IPS-18c (cell line): ENCODE measurements around the gene KDM2A.
A peak's percentile ranks its signal among the peaks of the same experiment; 100 is the strongest.

ENCODE experiments used
- H3K4me3 ChIP-seq: 2 replicates; pipeline ENCODE4 v1.7.0; 2013; ENCODE audit warnings: low read depth, mild to moderate bottlenecking, low read length, moderate library complexity; ENCODE audit not compliant: insufficient read depth
- H3K9me3 ChIP-seq: one replicate; pipeline ENCODE4 v1.6.1; 2013; ENCODE audit warnings: mild to moderate bottlenecking, low read length, moderate library complexity; ENCODE audit not compliant: control insufficient read depth, insufficient read depth

KDM2A gene

DNA sequence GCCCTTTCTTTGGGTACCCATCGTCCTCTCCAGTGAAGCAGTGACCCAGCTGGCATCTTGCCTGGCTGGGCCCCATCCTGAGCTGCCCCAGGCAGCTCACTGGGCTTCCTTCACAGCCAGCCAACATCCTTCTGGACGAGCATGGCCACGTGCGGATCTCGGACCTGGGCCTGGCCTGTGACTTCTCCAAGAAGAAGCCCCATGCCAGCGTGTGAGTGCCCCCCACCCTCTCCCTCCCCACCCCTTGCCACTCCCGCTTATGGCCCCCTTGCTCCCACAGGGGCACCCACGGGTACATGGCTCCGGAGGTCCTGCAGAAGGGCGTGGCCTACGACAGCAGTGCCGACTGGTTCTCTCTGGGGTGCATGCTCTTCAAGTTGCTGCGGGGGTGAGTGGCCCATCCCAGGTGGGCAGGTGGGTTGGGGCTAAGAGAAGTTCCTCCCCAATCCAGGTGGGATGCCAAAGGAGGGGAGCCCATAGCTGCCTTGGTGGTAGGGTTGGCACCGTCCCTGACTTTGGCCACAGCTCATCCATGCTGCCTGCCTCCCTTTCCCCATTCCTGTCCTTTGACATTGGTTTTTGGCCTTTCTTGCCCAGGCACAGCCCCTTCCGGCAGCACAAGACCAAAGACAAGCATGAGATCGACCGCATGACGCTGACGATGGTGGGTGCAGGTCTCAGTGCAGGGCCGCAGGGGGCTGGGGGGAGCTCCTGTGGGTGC lies 163.3 kb downstream of the KDM2A start:
- Histone ChIP-seq H3K4me3 (no peak overlapping the region), H3K9me3 (no peaks in the 10 kb centered on the region)

DNA sequence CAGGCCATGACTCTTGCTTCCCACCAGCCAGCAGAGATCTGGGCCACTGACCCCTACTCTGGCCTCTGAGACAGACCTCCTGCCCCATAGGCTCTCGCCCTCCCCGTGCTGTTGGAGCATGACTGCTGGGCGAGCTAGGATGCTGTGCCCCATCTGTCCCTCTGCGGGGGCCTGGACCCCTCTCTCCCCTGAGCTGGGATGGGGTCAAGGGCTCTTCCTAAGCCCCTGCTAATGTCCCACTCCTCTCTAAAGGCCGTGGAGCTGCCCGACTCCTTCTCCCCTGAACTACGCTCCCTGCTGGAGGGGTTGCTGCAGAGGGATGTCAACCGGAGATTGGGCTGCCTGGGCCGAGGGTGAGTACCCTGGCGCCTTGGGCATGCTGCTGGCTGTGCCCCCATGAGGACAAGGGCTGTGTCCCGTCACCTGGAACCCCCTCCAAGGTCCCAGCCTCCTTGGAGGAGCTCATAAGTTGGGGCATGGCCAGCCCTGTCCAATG lies 163.9 kb downstream of the KDM2A start:
- no peak overlapping the region for H3K4me3 ChIP-seq
- no peaks in the 10 kb centered on the region for H3K9me3 ChIP-seq

DNA sequence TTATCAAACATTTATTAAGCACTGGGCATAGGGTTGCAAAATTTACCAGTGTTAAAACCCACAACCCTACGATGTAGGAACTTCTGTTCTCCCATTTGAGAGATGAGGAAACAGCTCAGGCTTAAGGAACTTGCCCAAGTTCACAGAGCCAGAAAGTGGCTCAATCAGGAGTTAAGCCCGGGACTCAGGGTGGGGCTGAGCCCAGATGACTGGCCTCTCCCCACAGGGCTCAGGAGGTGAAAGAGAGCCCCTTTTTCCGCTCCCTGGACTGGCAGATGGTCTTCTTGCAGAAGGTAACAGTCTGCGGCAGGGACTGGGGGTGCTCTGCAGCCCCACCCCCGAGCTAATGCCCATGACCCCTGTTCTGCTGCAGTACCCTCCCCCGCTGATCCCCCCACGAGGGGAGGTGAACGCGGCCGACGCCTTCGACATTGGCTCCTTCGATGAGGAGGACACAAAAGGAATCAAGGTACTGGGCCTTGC lies 164.5 kb downstream of the KDM2A start:
- no peak overlapping the region for H3K4me3 ChIP-seq

DNA sequence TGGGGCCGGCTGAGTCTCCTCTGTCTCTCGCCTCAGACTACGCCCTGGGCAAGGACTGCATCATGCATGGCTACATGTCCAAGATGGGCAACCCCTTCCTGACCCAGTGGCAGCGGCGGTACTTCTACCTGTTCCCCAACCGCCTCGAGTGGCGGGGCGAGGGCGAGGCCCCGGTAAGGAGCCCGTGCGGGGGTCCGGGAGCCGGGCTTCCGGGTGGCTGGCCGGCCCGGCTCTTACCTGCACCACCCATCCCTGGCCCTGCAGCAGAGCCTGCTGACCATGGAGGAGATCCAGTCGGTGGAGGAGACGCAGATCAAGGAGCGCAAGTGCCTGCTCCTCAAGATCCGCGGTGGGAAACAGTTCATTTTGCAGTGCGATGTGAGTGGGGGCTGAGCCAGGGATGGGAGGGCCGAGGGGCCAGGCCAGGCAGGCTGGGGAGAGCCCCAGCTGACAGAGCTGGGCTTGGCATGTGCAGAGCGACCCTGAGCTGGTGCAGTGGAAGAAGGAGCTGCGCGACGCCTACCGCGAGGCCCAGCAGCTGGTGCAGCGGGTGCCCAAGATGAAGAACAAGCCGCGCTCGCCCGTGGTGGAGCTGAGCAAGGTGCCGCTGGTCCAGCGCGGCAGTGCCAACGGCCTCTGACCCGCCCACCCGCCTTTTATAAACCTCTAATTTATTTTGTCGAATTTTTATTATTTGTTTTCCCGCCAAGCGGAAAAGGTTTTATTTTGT lies 165.9 kb downstream of the KDM2A start:
- H3K4me3 ChIP-seq: no peak overlapping the region

More for the DNA sequence above, 164.5 kb downstream of the KDM2A start:
- no peaks in the 10 kb centered on the region for H3K9me3 ChIP-seq

DNA sequence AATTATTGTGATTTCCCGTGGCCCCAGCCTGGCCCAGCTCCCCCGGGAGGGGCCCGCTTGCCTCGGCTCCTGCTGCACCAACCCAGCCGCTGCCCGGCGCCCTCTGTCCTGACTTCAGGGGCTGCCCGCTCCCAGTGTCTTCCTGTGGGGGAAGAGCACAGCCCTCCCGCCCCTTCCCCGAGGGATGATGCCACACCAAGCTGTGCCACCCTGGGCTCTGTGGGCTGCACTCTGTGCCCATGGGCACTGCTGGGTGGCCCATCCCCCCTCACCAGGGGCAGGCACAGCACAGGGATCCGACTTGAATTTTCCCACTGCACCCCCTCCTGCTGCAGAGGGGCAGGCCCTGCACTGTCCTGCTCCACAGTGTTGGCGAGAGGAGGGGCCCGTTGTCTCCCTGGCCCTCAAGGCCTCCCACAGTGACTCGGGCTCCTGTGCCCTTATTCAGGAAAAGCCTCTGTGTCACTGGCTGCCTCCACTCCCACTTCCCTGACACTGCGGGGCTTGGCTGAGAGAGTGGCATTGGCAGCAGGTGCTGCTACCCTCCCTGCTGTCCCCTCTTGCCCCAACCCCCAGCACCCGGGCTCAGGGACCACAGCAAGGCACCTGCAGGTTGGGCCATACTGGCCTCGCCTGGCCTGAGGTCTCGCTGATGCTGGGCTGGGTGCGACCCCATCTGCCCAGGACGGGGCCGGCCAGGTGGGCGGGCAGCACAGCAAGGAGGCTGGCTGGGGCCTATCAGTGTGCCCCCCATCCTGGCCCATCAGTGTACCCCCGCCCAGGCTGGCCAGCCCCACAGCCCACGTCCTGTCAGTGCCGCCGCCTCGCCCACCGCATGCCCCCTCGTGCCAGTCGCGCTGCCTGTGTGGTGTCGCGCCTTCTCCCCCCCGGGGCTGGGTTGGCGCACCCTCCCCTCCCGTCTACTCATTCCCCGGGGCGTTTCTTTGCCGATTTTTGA lies 166.8 kb downstream of the KDM2A start:
- H3K4me3 ChIP-seq: no peak overlapping the region
- no peaks in the 10 kb centered on the region for H3K9me3 ChIP-seq

More for the DNA sequence above, 165.9 kb downstream of the KDM2A start:
- no peaks in the 10 kb centered on the region for H3K9me3 ChIP-seq

DNA sequence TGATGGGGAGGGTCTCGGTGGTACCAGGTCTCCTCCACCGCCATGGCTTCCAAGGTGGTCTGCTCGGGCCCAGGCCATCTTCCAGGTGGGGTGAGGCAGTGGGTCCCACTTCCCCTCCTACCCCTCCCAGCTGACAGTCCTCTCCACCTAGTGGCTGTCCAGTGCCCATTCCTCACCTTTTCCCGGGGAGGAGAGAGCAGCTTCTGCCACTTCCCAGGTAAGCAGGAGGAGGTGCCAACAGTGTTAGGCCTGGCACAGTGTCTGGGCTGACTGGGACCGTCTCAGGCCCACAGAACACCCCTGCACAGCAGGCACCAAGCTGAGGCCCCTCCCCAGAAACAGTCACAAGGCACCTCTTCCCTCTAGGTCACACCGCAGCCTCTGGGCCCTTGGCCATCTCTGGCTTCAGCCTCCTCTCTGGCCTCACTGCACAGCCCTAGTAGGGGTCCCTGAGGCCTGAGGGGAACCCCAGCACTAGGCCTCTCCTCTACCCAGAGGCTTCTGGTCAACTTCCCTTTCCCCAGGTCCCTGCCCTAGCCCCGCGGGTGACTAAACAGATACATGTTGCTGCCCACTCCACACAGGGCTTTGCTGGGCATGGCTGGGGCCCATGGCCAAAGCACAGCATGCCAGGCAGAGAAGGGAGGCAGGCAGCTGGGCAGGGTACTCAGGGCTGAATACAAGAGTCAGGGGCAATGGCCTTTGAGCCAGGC lies 167.7 kb downstream of the KDM2A start:
- H3K9me3 ChIP-seq: no peaks in the 10 kb centered on the region
- H3K4me3 ChIP-seq: no peak overlapping the region

DNA sequence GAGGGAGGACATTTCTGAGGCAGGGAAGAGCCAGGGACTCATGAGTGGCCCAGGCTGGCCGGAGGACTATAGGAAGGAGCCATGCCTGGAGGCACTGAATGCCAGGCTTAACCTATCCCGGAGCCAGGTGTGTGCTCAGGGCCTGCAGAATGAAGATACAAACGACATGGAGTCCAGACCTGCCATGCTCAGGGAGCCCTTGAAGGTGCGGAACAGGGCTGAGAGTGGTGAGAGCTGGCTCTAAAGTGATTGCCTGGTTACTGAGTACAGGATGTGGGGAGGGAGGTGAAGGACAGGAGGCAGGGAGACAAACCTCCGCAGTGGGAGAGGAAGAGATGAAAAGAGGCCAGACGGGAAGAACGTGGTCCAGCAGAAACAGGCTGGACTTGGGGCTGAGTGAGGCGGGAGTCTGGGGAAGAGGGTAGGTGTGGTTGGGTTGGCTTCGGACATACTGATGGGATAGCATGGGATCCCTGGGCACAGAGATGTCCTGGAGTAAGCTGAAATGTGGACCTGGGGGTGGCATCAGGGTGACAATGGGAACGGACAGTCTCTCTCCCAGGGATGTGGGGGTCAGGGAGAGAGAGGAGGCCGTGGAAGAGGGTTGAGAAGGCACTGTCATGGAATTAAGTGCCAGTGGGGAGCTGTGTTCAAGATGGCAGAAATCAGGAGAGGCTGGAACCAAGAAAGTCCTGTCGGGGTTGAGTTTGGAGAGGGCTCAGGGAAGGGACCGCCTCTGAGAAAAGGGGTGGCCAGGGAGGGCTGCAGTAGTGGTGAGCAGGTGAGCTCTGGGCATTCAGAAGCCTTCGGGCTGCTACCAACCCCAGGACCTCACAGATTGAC lies 168.5 kb downstream of the KDM2A start:
- Histone ChIP-seq H3K9me3 (no peaks in the 10 kb centered on the region), H3K4me3 (peak overlapping the region; percentile 84)

DNA sequence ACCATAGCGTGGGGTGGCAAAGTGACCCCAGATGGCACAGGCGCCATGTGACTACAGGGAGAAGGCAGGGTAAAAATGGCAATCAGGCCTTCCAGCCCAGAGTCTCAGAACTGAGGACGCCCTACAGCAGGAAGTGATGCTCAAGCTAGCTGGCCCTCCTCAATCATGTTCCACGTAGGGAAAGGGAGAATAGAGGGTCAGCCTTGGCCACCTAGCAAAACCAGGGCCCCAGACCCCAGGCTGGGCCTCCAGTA lies 169.1 kb downstream of the KDM2A start:
- Histone ChIP-seq H3K4me3 (peak overlapping the region; percentile 84), H3K9me3 (no peaks in the 10 kb centered on the region)

DNA sequence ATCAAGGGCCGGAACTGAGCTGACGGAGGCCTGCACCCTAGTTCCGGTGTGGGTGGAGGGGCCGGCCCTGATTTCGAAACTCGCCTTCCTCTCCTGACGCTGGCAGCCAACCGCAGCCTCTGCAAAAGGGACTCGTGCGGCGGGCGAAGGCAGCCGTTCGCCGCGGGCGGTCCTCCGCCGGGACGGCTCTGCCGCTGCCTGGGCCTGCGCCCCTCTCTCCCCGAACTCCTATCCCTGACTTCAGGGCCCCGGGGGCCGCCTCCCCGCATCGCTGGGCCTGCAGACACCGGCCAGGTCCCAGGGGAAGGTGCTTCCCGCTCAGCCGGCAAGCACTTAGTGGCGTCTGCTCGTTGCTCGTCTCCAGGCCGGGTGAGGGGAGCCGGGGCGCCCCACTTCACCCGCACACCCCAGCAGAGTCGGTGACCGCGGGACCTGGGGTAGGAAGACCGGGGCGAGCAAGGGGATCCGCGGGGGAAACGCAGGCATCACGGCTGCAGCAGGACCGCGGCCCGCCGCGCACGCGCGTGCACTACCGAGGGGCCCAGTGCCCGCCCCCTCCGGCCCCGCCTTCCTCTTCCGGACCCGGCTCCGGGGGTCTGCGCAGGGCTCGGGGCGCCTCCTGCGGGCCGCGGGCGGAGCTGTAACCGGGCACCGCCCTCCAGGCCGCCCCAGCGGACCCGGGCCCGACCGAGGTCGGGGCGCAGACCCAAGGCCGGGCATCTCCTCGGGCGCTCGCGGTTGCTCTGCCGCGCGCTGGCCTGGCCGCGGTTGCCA lies 169.6 kb downstream of the KDM2A start:
- H3K4me3 ChIP-seq: peak overlapping the region; percentile 84

DNA sequence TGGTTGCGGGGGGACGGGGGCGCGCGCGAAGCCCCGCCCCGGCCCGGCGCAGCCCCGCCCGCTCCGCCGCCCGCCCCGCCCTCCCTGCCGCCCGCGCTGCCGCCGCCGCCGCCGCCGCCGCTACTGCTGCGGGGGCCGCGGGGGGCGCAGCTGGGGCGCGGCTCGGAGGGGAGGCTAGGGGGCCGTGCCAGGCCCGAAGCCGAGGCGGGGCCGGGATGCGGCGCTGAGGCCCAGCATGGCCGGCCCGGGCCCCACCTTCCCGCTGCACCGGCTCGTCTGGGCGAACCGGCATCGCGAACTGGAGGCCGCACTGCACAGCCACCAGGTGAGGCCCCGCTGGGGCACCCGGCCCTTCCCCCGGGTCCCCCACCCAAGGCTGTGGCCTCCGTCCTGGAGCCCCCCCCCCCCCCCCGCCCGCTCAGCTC lies 170.2 kb downstream of the KDM2A start, which contains the start of gene ANKRD13D:
ANKRD13D (plus strand) TSS at position 78 of the 425 bp plus-strand sequence; CDS start at position 236, 158 bp downstream.
- Histone ChIP-seq H3K9me3 (no peaks in the 10 kb centered on the region), H3K4me3 (peak within 1 kb of the TSS; percentile 84)

More for the DNA sequence above, 169.6 kb downstream of the KDM2A start:
- no peaks in the 10 kb centered on the region for H3K9me3 ChIP-seq

DNA sequence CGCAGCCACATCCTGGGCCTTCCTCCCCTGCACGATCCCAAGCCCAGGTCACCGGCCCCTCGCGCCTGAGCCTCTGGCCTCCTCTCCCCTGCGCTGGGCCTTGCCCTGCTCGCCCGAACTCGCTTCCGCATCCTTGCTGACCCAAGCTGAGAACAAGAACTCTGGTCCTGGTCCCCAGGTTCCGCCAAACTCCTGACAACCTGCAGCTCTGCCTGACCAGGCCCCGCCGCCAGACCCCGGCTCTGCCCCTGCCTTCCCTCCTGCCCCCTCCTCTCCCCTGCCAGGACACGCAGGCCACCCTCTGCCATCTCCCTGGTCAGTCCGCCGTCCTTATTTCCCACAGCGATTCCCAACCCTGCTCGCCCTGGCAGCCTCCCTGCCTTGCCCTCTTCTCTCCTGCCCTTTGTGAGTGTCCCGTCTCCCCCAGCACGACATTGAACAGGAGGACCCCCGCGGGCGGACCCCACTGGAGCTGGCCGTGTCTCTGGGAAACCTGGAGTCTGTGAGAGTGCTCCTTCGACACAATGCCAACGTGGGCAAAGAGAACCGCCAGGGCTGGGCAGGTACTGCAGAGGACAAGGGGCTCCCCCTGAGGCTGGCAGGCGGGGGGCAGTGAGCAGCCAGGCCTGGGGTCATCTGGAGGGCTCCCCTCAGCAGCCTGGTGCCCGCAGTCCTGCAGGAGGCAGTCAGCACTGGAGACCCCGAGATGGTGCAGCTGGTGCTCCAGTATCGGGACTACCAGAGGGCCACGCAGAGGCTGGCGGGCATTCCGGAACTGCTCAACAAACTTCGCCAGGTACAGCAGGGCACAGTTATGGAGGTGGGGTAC lies 170.8 kb downstream of the KDM2A start:
- H3K9me3 ChIP-seq: no peaks in the 10 kb centered on the region
- peak overlapping the region; percentile 49 for H3K4me3 ChIP-seq

DNA sequence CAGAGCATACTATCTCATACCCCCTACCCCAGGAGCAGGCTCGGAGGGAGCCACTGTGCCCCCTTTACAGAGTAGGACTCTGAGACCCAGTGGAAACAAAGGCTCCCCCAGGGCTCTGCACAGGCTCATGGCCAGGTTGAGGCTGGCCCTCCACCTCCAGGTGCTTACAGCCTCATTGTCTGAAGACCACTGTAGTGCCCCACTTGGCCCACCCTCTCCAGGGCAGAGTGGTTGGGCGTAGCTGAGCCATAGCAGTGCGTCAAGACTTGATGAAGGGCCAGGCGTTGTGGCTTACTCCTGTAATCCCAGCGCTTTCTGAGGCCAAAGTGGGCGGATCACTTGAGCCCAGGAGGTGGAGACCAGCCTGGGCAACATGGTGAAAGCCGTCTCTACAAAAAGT lies 171.7 kb downstream of the KDM2A start:
- no peaks in the 10 kb centered on the region for H3K9me3 ChIP-seq
- H3K4me3 ChIP-seq: no peak overlapping the region

DNA sequence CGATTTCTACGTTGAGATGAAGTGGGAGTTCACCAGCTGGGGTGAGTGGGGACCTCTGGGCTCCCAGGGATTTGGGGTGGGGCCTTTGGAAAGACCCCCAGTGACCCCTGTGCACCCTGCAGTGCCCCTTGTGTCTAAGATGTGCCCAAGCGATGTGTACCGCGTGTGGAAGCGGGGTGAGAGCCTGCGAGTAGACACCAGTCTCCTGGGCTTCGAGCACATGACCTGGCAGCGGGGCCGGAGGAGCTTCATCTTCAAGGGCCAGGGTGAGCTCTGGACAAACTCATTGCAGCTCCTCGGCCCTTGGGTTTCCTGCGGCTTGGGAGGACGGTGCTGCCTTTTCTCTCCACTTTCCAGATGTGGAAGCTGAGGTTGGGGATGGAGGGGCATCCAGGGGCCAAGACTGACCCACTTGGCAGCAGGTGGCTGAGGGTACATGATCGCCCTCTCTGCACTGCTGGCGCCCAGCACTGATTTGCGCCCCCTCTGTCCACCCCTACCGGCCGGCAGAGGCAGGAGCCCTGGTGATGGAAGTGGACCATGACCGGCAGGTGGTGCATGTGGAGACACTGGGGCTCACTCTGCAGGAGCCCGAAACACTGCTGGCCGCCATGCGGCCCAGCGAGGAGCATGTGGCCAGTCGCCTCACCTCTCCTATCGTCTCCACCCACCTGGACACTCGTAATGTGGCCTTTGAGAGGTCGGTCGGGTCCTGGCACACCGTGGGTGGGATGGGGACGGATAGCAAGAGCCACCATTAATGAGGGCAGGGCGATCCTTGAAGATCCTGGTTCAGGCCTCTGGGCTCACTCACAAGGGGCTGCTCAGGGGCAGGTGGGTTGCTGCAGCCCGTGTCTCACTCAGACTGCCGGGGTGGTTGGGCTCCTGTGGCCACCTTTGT lies 172.7 kb downstream of the KDM2A start:
- Histone ChIP-seq H3K9me3 (peaks cover 2% of the 10 kb centered on the region), H3K4me3 (no peak overlapping the region)

DNA sequence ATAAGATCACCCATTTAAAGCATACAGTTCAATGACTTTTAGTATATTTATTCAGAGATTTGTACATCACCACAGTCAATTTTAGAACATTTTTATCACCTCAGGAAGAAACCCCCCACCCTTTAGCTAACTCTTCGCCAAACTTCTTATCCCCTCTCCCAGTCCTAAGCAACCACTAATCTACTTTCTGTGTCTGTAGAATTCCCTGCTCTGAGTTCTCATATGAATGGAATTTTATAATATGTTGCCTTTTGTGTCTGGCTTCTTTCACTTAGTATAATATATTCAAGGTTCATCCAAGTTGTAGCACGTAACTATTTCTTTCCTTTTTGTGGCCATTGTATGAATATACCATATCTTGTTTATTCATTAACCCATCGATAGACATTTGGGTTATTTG lies 173.6 kb downstream of the KDM2A start:
- Histone ChIP-seq H3K9me3 (peaks cover 2% of the 10 kb centered on the region), H3K4me3 (no peak overlapping the region)
